Activated CD4-positive, alpha-beta T cell treated with anti-CD3 and anti-CD28 coated beads, Interleukin-10, Interleukin-2, amounts not matched to agents 100 ng/mL and 50 ng/mL, durations not matched to agents 16 hours and 8 hours (primary cell): Measurements from ENCODE around the gene PAN3.
A peak's percentile ranks its signal among the peaks of the same experiment; 100 is the strongest.

Source experiments
- DNase-seq: peaks from one replicate; pipeline ENCODE4 v3.0.0-alpha.2; 2020

Gene PAN3

GRCh38 chr13:28316129-28316528 lies 177.8 kb downstream of the PAN3 start:
- DNase-seq = no peak

GRCh38 chr13:28316836-28317235 lies 178.5 kb downstream of the PAN3 start:
- no peak for DNase-seq

GRCh38 chr13:28318496-28318895 lies 180.2 kb downstream of the PAN3 start:
- DNase-seq = no peak

DNA sequence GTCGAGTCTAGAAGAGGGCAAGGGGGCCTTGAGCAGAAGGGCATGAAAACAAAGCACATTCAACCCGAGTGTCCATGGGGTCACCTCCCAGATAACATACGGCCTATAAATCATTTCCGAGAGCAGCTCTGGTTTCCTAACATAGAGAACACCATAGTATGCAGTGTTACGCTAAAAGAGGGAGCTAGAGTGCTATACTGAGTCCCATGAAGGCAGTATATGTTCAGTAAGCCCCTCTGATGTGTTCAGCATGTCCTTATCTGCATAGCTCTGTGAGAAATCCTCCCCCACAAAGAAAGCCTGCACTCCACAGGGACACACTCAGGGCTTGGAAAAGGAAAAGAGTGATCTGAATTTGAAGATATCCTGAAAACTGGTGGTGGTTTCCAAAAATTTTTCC lies 181.2 kb downstream of the PAN3 start:
- no peak for DNase-seq

DNA sequence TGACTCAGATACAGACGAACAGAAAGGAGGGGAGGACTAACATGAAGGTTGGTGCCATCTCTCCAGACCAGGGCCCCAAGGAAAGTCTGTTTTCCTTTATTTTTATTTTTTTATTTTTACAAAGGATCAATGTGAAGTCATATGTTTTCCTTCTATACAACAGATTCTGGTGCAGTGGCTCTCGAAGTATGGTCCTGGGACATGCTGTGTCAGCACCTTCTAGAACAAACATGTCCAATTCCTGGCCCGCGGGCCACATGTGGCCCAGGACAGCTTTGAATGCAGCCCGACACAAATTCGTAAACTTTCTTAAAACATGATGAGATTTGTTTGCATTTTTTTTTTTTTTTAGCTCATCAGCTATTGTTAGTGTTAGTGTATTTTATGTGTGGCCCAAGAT lies 181.9 kb downstream of the PAN3 start:
- DNase-seq = no peak

GRCh38 chr13:28320884-28321574 lies 182.7 kb downstream of the PAN3 start:
- DNase-seq = no peak

GRCh38 chr13:28321756-28322155 lies 183.4 kb downstream of the PAN3 start:
- DNase-seq = no peak

GRCh38 chr13:28322256-28322905 lies 184.0 kb downstream of the PAN3 start:
- no peak for DNase-seq

DNA sequence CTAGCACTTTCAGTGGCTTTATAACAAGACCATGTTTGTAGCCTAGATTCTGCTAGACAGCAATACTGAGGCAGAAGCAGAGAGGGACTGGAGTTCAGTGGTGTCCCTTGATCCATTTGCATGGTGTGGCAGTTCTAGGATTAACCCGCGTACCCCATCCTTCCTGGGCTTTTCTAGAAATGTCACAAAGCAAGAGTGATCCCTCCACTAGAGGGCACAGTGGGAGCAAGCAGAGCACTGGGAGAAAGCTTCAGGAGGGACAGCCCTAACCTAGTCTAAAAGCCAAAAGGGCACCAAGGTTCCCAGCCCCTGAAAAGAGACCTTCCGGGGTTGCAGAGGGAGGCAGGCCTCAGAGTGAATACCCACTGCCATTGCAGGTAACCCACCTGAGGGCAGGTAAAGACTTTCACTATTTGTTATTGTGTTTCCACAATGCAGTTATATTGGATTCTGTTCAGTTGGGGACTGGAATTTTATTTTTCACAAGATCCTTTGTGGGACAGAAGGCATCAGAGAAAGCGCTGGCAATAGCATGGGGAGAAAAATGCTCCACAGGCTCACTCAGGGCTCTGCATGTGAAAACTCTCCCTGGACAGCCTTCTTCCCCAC lies 185.9 kb downstream of the PAN3 start:
- peak; percentile 69 for DNase-seq

DNA sequence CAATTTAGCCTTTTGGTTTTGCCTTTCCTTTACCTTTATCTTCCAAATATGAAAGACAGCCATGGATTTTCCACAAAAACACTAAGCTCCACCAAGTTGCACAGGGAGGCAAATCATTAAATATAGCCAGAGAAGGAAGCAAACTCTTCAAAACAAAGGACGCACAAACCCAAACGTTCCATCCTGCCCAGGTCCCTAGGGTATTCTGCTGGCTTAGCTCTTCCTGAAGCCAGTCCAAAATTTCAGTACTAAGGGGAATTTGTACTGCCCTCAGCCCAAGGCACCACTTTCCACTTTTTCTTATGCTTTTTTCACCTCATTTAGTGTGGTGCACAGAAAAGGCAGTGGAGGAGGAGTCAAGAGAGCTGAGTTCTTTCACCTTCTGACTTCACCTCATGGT lies 186.7 kb downstream of the PAN3 start:
- DNase-seq = no peak

DNA sequence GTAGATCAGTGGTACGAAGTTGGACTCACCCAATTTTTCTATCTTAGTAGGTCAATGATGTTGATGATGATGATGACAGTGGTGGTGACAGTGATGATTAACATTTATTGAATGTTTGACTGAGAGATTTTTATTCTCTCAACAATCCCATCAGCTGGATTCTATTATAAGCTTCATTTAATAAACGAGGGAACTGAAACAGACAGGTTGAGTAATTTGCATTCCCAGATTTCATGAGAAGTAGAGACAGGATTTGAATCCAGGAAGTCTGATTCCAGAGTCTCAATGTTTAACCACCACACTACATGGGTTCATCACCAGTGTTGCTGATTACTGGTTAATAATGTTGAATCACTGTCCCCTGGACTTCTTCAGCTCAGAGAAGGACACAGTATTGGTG lies 187.7 kb downstream of the PAN3 start:
- DNase-seq = no peak

GRCh38 chr13:28327373-28328270 lies 189.3 kb downstream of the PAN3 start:
- DNase-seq = no peak

GRCh38 chr13:28328271-28328607 lies 189.9 kb downstream of the PAN3 start:
- DNase-seq = no peak

DNA sequence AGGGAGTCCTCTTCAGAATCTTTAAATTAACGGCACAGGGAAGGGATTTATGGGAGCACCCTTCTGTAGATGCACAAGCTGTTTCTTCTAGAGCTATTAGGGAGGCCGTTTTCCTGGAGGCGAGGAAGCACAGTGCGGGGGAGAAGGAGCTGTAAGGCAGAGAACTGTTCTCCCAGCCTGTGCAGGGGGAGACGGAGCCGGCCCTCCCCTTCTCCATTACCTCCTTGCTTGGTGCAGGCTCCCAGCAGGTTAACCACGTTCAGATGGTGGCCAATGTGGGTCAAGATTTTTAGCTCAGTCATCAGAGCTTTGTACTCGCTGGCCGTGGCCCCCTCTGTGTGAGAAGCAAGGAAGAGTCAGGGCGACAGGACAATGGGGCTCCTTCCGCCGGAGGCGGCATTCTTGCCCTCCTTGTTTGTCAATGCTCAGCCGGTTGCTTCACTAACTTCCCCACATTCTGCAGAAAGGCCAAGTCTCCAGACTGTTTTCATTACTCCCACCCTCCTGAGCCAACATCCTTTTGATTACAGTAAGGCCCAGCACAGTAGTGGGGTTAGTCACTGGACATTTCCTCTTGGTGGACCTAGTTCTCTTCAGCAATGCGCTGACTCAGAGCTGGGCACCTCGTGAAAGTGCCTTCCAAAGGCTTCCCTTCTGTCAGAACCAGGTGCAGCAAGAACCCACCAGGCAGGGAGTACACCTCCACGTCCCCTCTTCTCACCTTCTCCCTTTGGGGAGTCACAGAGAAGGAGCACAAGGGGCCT lies 191.2 kb downstream of the PAN3 start:
- DNase-seq = no peak

DNA sequence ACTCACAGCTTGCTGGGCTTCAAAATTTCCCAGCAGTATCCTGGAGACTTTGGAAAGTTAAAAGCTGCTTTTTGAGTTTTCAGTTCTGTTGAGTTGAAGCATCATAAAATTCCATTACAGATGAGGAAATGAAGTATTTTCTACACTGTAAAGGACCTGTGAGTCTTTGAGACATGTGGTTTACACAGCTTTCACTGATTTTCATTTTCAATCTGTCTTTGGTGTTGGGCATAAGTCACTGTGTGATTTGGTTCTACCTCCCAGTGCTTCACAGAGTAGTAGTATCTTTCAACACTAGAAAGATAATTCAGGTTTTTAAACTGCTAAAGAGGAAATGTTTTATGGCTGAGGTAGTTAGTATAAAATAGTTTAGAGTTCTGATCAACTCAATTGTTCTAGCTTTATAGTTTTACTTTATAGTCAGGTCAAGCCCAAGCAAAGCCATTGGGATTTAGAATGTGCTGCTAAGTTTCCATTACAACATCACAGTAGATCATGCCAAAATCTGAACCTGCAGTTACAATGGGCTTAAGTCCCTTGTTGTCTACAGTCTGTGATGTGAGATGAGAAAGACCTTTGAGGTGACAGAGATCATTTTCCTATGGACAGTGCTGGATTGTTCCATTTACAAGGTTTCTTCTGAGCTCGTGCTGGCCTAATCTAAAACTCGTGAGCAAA lies 195.0 kb downstream of the PAN3 start:
- DNase-seq = no peak

- no peak for DNase-seq
These were observed 197.9 kb downstream of the PAN3 start for GRCh38 chr13:28336193-28336657.

GRCh38 chr13:28337166-28338005 lies 199.0 kb downstream of the PAN3 start:
- DNase-seq = no peak

- no peak for DNase-seq
These were observed 199.7 kb downstream of the PAN3 start for GRCh38 chr13:28338006-28338574.

DNA sequence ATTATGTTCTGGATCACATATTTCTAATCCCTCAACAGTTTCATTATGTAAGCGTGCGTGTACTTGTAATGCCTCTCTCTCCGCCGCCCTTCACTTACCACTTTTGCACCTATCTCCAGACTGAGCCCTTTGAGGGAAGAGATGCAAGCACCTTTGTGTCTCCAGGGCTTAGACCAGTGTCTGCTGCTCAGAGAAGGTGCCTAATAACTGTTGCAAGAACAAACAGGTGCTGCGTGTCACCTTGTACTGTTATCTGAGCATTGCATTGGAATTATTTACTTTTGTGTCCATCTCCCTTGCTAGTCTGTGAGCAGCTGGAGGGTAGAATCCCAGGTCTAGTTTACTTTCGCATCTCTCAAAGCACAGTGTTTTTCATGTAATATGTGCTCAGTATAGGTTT lies 200.4 kb downstream of the PAN3 start:
- DNase-seq = no peak

DNA sequence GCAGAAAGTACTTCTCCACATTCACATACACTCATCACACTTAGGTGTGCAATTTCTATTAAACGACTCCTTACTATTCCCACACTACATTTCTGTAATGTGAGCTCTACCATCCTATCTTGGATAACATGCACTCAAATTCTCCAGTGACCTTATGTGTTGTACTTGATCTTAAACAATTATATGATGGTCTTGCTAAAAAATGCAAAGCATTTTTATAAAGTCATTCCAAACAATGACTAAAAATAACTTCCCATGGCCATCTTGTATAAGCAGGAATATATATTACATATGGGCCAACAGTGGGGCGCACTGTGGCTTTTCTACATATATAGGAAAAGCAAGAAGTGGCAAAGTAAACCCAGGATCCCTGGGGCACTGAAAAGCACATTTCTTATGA lies 201.1 kb downstream of the PAN3 start:
- DNase-seq = no peak
